Activated naive CD4-positive, alpha-beta T cell treated with anti-CD3 and anti-CD28 coated beads, Interleukin-2, amount 50 U/mL, for 24 hours (primary cell): ENCODE data around the gene LRRN4CL.
"Not testable (repeated sequence)": the region's sequence is repeated elsewhere in the genome, so short reads cannot be mapped to it uniquely, and the experiment has no call there.

Source experiments
- H3K27ac Mint-ChIP-seq: one replicate; pipeline ENCODE4 v1.8.0; 2021; ENCODE audit warnings: mild to moderate bottlenecking, mixed read lengths
- H3K27me3 Mint-ChIP-seq: one replicate; pipeline ENCODE4 v1.8.0; 2021; ENCODE audit warnings: mixed read lengths
- H3K36me3 Mint-ChIP-seq: one replicate; pipeline ENCODE4 v1.8.0; 2021; ENCODE audit warnings: mixed read lengths
- H3K4me1 Mint-ChIP-seq: one replicate; pipeline ENCODE4 v1.8.0; 2021; ENCODE audit warnings: mixed read lengths
- H3K4me3 Mint-ChIP-seq: one replicate; pipeline ENCODE4 v1.8.0; 2021; ENCODE audit warnings: mild to moderate bottlenecking, mixed read lengths
- H3K9me3 Mint-ChIP-seq: one replicate; pipeline ENCODE4 v1.8.0; 2021; ENCODE audit warnings: mixed read lengths

LRRN4CL gene

DNA sequence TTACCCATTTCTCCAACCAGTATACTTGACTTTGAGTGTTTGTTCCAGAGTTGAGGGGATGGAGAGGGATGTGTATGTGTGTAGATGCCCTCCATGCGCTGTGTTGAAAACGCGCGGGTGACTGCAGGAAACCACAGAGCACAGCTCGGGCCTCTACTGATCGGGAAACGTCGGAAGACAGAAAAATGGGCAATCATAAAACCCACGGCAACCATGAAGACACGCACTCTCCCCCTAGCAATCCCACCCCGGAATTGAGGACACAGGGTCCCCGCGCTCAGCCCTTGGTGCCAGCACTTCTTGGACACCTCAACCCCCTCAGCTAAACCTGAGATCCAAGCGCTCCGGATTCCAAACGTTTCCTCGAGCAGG lies 18.1 kb downstream of the LRRN4CL start:
- H3K9me3 Mint-ChIP-seq, result no peaks in the 10 kb centered on the region
- peak overlapping the region; percentile 96 for H3K27ac Mint-ChIP-seq
- H3K36me3 Mint-ChIP-seq, result peaks cover 10% of the 10 kb centered on the region
- H3K4me3 Mint-ChIP-seq, result peak overlapping the region; percentile 100
- H3K4me1 Mint-ChIP-seq, result peaks cover 48% of the 10 kb centered on the region
- no peaks in the 10 kb centered on the region for H3K27me3 Mint-ChIP-seq

- H3K9me3 Mint-ChIP-seq, result no peaks in the 10 kb centered on the region
- peaks cover 45% of the 10 kb centered on the region for H3K4me1 Mint-ChIP-seq
- peaks cover 11% of the 10 kb centered on the region for H3K36me3 Mint-ChIP-seq
- no peaks in the 10 kb centered on the region for H3K27me3 Mint-ChIP-seq
- H3K4me3 Mint-ChIP-seq, result peak overlapping the region; percentile 100
- H3K27ac Mint-ChIP-seq, result peak overlapping the region; percentile 30
These were observed 19.7 kb downstream of the LRRN4CL start for GRCh38 chr11:62669420-62670161.

DNA sequence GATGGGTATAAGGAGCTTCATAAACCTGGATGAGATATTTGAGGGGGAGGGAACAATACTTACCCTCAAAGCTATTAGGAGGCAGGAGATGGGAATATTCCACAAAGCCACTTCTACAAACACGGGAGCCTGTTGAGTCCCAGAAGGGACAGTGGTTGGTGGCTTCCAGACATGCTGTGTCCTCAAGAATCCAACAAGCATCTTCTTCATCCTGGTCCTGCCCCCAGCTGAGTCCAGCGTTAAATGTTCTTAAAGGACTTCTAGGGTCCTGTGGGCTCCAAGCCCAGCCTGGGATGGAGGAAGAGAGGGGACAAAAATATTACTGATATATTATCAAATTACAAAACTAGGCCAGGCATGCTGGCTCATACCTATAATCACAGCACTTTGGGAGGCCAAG lies 21.9 kb downstream of the LRRN4CL start:
- Mint-ChIP-seq H3K9me3 (no peaks in the 10 kb centered on the region), H3K27ac (peak overlapping the region; percentile 38), H3K36me3 (peaks cover 13% of the 10 kb centered on the region), H3K4me1 (peaks cover 53% of the 10 kb centered on the region), H3K27me3 (no peaks in the 10 kb centered on the region), H3K4me3 (peak overlapping the region; percentile 98)

- Mint-ChIP-seq H3K4me1 (peaks cover 45% of the 10 kb centered on the region), H3K9me3 (no peaks in the 10 kb centered on the region), H3K27ac (peak overlapping the region; percentile 51), H3K27me3 (no peaks in the 10 kb centered on the region), H3K36me3 (peaks cover 13% of the 10 kb centered on the region), H3K4me3 (peak overlapping the region; percentile 98)
These were observed 22.9 kb downstream of the LRRN4CL start for GRCh38 chr11:62666259-62666926.

DNA sequence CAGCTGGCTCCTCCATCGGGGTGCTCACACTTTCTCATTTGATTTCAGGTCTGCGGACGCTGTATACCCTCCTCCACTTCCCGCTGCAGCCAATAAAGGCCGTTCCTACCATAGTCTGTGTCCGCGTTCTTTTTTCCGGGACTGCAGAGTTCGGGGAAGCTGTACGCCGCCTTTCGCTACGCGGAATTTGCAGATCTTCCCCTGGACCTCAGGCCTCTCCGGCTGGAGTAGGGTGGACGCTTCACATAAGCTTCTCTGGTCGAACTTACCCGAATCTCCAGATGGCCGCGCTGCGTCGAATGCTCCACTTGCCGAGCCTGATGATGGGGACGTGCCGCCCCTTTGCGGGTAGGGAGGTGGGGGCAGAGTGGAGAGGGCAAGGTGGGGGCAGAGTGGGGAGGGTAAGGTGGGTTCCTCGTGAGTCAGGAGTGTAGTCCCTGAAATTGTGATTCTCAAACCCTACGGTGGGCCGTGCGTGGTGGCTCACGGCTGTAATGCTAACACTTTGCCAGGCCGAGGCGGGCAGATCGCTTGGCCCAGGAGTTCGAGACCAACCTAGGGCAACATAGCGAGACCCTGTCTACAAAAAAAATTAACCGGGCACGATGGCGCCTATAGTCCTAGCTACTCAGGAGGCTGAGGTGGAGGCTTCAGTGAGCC lies 23.6 kb downstream of the LRRN4CL start:
- Mint-ChIP-seq H3K36me3 (peaks cover 13% of the 10 kb centered on the region), H3K9me3 (no peaks in the 10 kb centered on the region), H3K27ac (peak overlapping the region; percentile 95), H3K27me3 (no peaks in the 10 kb centered on the region), H3K4me1 (peaks cover 39% of the 10 kb centered on the region), H3K4me3 (peak overlapping the region; percentile 98)

- Mint-ChIP-seq H3K36me3 (peaks cover 13% of the 10 kb centered on the region), H3K27me3 (no peaks in the 10 kb centered on the region), H3K4me3 (peak within 1 kb of the TSS; percentile 98), H3K27ac (peak within 1 kb of the TSS; percentile 95), H3K9me3 (no peaks in the 10 kb centered on the region), H3K4me1 (peaks cover 36% of the 10 kb centered on the region)
These were observed 24.2 kb downstream of the LRRN4CL start, which contains the start of the genes C11orf98 and CSKMT for GRCh38 chr11:62665075-62665598. Gene C11orf98 (minus strand): TSS chr11:62665210. CDS start chr11:62665169, 41 bp downstream. Gene CSKMT (plus strand): TSS chr11:62665312. CDS start chr11:62665880, 568 bp downstream.

DNA sequence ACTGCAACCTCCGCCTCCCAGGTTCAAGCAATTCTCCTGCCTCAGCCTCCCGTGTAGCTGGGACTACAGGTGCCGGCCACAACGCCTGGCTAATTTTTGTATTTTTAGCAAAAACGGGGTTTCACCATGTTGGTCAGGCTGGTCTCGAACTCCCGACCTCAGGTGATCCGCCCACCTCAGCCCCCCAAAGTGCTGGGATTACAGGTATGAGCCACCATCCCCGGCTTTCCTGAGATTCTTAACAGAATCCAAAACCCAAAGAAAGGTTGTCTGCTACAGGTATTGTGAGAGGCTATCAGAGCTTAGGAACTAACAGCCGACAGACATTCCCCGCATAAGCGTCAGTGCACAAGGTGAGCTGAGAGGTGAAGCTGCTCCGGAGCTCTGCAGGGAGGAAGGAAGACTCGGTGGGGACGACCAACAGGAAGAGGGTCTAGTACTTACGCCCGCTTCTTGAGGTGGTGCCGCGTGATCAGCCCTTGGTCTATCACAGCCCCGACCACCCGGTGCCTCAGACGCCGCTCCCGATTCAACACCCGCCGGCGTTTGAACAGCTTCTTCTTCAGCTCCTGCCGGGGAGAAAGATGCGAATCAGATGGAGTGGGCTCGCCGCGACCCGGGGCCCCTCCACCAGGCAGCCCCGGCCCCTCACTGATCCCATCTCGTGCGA lies 24.8 kb downstream of the LRRN4CL start:
- H3K4me3 Mint-ChIP-seq, result peak overlapping the region; percentile 98
- H3K36me3 Mint-ChIP-seq, result peaks cover 13% of the 10 kb centered on the region
- H3K9me3 Mint-ChIP-seq, result no peaks in the 10 kb centered on the region
- H3K27ac Mint-ChIP-seq, result peak overlapping the region; percentile 95
- H3K27me3 Mint-ChIP-seq, result no peaks in the 10 kb centered on the region
- H3K4me1 Mint-ChIP-seq, result peaks cover 30% of the 10 kb centered on the region

DNA sequence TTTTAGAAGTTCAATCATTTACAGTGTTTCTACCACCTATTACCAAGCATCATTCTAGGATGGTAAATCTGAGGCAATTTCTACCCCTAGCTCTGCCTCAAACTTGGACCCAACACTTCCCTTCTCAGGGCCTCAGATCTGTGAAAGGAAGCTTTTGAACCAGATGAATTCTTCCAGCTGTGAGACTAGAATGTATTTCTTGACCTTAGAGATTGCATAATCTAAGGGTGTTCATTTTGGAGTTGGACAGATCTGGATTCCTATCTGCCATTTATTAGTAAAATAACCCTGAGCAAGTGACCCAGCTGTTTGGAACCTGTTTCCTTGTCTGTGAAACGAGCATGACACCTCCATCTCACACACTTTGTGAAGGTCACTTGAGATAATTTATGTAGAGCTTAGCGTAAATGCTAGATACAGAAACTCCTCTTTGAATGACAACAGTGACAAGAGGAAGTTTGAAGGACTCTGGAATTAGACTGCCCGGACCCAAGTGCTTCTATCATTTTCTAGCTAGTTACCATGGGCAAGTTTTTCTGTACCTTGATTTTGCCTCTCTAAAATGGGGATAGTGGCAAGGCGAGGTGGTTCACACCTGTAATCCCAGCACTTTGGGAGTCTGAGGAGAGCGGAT lies 32.4 kb downstream of the LRRN4CL start:
- H3K36me3 Mint-ChIP-seq, result no peaks in the 10 kb centered on the region
- H3K27ac Mint-ChIP-seq, result peak overlapping the region; percentile 65
- H3K4me3 Mint-ChIP-seq, result no peak overlapping the region
- H3K27me3 Mint-ChIP-seq, result no peaks in the 10 kb centered on the region
- H3K4me1 Mint-ChIP-seq, result peaks cover 11% of the 10 kb centered on the region
- H3K9me3 Mint-ChIP-seq, result no peaks in the 10 kb centered on the region

- Mint-ChIP-seq H3K4me3 (peak overlapping the region; percentile 57), H3K27ac (peak overlapping the region; percentile 65), H3K27me3 (no peaks in the 10 kb centered on the region), H3K4me1 (peaks cover 14% of the 10 kb centered on the region), H3K36me3 (no peaks in the 10 kb centered on the region), H3K9me3 (no peaks in the 10 kb centered on the region)
These were observed 35.0 kb downstream of the LRRN4CL start for GRCh38 chr11:62654297-62654696.

GRCh38 chr11:62652161-62653006 lies 36.9 kb downstream of the LRRN4CL start:
- Mint-ChIP-seq H3K4me3 (peak overlapping the region; percentile 93), H3K27me3 (no peaks in the 10 kb centered on the region), H3K4me1 (peaks cover 14% of the 10 kb centered on the region), H3K27ac (peak overlapping the region; percentile 98), H3K9me3 (no peaks in the 10 kb centered on the region), H3K36me3 (no peaks in the 10 kb centered on the region)

DNA sequence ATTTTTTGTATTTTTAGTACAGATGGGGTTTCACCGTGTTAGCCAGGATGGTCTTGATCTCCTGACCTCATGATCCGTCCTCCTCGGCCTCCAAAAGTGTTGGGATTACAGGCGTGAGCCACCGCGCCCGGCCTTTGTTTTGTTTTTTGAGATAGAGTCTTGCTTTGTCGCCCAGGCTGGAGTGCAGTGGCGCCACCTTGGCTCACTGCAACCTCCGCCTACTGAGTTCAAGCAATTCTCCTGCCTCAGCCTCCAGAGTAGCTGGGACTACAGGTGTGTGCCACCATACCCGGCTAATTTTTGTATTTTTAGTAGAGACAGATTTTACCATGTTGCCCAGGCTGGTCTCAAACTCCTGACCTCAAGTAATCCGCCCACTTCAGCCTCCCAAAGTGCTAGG lies 39.0 kb downstream of the LRRN4CL start:
- H3K4me1 Mint-ChIP-seq, result peaks cover 22% of the 10 kb centered on the region
- H3K27me3 Mint-ChIP-seq, H3K36me3 Mint-ChIP-seq, H3K27ac Mint-ChIP-seq, H3K9me3 Mint-ChIP-seq, H3K4me3 Mint-ChIP-seq: not testable (repeated sequence)

DNA sequence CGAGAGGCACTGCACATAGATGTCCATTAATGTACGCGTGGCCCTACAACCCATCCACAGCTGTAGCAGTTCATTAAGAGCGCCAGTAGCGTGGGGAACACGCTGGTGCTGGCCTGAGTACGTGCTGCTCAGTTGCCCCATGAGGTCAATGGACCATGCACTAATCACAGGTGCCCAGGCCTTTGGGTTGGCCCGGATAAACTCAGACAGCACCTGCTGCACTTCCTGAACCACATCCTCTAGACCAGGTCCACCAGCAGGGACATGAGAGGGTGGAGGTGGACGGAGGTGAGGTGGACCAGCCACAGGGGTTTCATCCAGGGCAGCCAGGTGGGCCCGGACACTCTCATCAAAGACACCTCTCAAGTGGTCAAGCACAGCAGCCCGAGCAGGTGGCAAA lies 39.8 kb downstream of the LRRN4CL start:
- Mint-ChIP-seq H3K27ac (no peak overlapping the region), H3K36me3 (peaks cover 4% of the 10 kb centered on the region), H3K27me3 (no peaks in the 10 kb centered on the region), H3K4me3 (no peak overlapping the region), H3K9me3 (no peaks in the 10 kb centered on the region), H3K4me1 (peaks cover 29% of the 10 kb centered on the region)

DNA sequence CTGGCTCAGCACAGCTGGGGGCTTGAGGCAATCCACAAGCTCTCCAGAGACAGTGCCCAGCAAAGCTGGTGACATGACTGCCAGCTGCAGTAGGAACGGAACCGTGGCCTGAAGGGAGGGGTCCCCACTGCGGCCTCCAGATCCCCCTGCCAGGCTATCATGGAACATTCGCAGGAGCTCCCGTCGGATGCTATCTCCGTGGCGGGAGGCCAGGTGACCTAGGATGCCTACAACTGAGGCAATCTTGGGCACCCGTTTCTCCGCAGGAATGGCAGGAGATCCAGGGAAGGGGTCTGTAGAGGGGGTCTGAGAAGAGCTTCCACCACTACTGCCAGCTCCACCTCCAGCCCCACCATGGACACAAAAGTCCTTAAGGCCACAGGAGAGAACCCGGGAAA lies 40.4 kb downstream of the LRRN4CL start:
- H3K4me1 Mint-ChIP-seq, result peaks cover 34% of the 10 kb centered on the region
- no peaks in the 10 kb centered on the region for H3K9me3 Mint-ChIP-seq
- peaks cover 4% of the 10 kb centered on the region for H3K36me3 Mint-ChIP-seq
- no peaks in the 10 kb centered on the region for H3K27me3 Mint-ChIP-seq
- H3K27ac Mint-ChIP-seq, result no peak overlapping the region
- H3K4me3 Mint-ChIP-seq, result no peak overlapping the region
